Measurements from ENCODE around the gene RNF214.
"Not testable (repeated sequence)": the region's sequence is repeated elsewhere in the genome, so short reads cannot be mapped to it uniquely, and the experiment has no call there.

RNF214 gene

GRCh38 chr11:117230286-117230961, 2.0 kb upstream of the RNF214 start:
- DNase-seq (ENCODE audit: low read depth in 2 of 2), result no peak

GRCh38 chr11:117230999-117231841, 1.3 kb upstream of the RNF214 start:
- no peak for DNase-seq (ENCODE audit: low read depth in 2 of 2)

- DNase-seq (ENCODE audit: low read depth in 2 of 2), result peak in 1 of 2 donors; percentile 34
Measured at GRCh38 chr11:117231842-117232091, 704 bp upstream of the RNF214 start, which contains the start of gene PCSK7. PCSK7 (minus strand) TSS chr11:117232073; CDS start chr11:117229844, 2,229 bp downstream.

GRCh38 chr11:117232911-117233409, 489 bp downstream of the RNF214 start:
- DNase-seq (ENCODE audit: low read depth in 2 of 2), result no peak

- DNase-seq (ENCODE audit: low read depth in 2 of 2), result no peak
Measured at GRCh38 chr11:117238221-117238620, 5.8 kb downstream of the RNF214 start.

- no peak for DNase-seq (ENCODE audit: low read depth in 2 of 2)
Measured at GRCh38 chr11:117239295-117239694, 6.8 kb downstream of the RNF214 start.

DNA sequence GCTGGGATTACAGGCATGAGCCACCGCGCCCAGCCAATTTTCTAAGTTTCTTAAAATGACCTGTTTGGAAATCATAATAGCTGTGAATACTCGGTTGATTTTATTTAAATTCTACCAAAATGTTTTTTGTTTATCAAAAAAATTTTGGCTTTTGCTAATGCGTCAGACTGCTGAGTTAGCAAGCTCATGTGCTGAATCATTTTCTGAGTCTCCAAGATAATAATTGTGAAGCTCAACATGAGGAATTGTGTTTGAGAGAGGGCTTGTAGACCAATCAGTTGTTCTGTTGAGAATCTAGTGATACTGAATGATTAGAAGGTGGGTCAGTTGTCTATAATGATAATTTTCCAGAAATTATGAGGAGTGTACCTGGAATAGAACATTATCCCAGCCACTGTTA, 15.9 kb downstream of the RNF214 start:
- DNase-seq (ENCODE audit: low read depth in 2 of 2), result no peak

- DNase-seq (ENCODE audit: low read depth in 2 of 2), result no peak
Measured at GRCh38 chr11:117249571-117249970, 17.1 kb downstream of the RNF214 start.

GRCh38 chr11:117251506-117251905, 19.0 kb downstream of the RNF214 start:
- no peak for DNase-seq (ENCODE audit: low read depth in 2 of 2)

- DNase-seq (ENCODE audit: low read depth in 2 of 2), result no peak
Measured at GRCh38 chr11:117255966-117256365, 23.5 kb downstream of the RNF214 start.

- no peak for DNase-seq (ENCODE audit: low read depth in 2 of 2)
Measured at GRCh38 chr11:117256573-117256972, 24.1 kb downstream of the RNF214 start.

DNA sequence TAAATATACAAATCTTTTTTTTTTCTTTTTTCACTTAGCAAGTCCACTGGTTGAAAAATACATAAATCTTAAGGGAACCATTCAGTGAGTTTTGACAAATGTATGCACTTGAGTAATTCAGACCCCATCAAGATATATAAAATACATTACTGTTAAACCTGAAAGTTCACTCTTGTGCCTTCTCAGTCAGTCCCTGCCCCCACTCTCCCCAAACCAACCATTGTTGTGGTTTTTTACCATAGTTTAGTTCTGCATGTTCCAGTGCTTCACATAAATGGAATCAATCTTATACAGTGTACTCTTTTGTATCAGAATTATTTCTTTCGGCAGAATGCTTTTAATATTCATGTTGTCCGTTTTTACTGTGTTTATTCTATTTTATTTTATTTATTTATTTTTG, 26.1 kb downstream of the RNF214 start:
- no peak for DNase-seq (ENCODE audit: low read depth in 2 of 2)

DNA sequence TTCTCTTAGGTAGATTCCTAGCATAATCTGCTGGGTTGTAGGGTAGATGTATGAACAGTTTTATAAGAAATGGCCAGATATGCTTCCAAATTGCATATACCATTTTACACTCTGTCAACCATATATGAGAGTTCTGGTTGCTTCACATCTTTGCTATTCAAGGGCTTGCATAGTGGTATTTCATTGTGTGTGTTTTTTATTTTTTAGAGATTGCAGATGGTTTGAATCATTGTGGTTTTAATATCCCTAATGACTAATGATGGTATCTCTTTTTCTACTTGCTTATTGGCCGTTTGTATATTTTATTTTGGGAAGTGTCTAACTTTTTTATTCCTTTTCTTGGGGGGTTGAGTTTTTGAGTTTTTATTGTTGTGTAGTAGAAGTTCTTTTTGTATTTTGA, 26.9 kb downstream of the RNF214 start:
- DNase-seq (ENCODE audit: low read depth in 2 of 2), result no peak

- DNase-seq (ENCODE audit: low read depth in 2 of 2), result not testable (repeated sequence)
Measured at GRCh38 chr11:117264624-117265323, 32.3 kb downstream of the RNF214 start.

DNA sequence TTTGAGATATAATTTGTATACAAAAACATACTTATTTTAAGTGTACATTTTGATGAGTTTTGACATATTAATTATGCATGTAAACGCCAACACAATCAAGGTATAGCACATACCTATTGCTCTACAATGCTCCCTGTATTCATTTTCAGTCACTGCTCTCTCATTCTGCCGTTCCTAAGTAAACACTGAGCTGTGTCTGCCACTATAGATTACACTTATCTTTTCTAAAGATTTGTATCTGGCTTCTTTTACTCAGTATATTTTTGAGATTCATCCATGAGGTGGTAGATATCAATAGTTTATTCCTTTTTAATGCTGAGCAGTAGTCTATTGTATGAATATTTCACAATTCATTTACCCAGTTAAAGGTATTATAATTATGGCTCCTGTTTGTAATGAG, 33.3 kb downstream of the RNF214 start:
- no peak for DNase-seq (ENCODE audit: low read depth in 2 of 2)

DNA sequence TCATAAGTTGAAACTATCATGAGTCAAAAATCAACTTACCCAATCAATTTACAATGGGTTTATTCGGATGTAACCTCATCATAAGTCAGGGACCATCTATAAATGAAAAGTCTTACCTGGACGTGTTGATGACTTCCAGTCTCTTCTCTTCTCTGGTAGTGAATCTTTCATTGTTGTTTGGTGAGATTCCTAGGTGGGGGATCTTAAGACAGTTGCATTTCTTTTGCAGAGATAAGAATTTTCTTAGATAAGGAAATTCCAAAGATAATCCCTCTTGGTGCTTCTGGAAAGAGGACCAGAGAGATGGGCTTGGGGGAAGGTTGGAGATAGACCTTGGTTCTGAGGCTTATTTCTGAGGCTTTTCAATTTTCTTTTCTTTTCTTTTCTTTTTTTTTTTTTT, 37.4 kb downstream of the RNF214 start:
- no peak for DNase-seq (ENCODE audit: low read depth in 2 of 2)

DNA sequence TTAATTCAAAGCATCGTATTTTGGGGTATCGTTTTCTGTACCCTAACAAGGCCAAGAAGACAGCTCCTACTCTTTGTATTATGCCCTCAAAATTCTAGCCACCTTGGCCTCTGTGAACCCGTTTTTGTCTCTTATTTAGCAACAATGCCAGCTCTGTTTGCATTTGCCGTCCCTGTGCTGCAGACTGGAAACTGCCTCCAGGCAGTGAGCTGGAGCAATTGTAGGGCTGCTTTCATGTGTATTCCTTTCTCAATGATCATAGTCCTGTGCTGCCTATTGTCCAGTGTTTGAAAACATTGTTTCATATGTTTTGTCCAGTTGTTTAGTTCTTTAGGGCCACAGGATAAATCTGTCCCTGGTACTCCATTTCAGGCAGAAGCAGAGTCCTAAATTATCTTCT, 38.7 kb downstream of the RNF214 start:
- DNase-seq (ENCODE audit: low read depth in 2 of 2), result no peak

DNA sequence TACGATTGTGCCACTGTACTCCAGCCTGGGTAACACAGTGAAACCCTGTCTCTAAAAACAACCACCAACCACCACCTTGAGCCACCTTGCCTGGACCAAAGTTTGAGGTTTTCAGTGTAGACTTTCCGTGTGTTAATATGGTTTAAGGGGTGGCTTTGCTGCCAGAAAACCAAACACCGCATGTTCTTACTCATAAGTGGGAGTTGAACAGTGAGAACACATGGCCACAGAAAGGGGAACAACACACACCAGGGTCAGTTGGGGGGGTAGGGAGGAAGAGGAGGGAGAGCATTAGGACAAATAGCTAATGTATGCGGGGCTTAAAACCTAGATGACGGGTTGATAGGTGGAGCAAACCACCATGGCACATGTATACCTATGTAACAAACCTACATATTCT, 39.7 kb downstream of the RNF214 start:
- not testable (repeated sequence) for DNase-seq (ENCODE audit: low read depth in 2 of 2)

- DNase-seq (ENCODE audit: low read depth in 2 of 2), result no peak
Measured at GRCh38 chr11:117273550-117274289, 41.2 kb downstream of the RNF214 start.

DNA sequence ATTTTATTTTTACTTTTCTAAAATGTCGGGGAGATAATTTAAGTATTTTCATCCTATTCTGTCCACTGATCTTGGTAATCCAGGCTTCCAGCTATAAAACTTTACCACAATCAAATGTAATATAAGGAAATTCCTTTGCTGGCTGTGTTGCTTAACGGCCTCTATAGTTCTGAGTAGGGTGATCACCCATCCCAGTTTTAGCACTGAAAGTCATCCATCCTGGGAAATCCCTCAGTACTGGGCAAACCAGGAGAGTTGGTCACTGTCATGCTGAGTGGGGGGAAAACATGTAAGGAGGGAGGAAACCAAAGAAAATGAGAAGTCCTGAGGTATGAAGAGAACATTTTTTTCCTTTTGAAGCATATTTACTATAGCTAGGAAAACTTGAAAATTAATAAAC, 45.9 kb downstream of the RNF214 start:
- no peak for DNase-seq (ENCODE audit: low read depth in 2 of 2)

- DNase-seq (ENCODE audit: low read depth in 2 of 2), result no peak
Measured at GRCh38 chr11:117279711-117280376, 47.4 kb downstream of the RNF214 start.

Data from activated CD8-positive, alpha-beta memory T cell treated with anti-CD3 and anti-CD28 coated beads for 4 hours (primary cell).